NK-92 treated with Interleukin-12 subunit alpha and Interleukin-12 subunit beta, amount 100 ng/mL, for 24 hours (cell line): Measurements from ENCODE around the gene HDLBP.

Experiments used
- DNase-seq: peaks from one replicate; lab custom pipeline; 2025; lab: John Stamatoyannopoulos, UW

Gene HDLBP

DNA sequence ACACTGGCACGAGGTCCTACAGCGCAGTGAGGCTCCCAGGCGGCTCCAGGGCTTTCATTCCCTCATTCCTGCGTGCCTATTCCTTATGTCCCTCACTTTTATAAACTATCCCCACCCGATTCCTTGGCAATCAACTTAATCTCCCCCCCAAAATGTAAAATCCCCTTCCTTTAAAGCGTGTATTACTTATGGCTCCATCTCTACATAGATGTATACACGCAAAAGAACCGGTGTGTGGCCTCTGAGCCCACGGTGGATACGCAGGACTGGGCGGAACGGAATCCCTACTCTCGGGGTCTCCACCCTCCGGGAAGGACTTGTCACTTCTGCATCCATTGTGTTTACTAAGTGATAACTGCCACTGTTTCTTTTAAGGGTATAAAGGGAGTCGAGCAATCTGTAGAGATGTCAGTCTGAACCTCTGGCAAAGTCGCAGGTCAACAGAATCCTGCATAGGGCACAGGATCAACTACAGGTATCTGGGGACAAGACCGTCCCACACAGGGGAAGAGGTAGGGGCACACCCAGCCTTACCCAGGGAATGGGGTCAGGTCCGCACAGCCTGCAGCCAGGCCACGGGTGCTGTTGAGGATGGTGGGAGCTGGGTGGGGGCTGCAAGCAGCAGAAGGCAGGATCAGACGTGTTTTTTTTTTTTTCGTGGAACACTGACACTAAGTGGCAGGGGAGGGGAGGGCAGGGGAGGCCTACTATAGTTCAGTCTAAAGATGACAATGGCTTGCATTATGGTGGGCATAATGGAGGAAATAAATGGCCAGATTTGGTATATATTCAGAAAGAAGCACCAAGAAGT, 42.1 kb downstream of the HDLBP start:
- DNase-seq = no peak

GRCh38 chr2:241272303-241273209, 42.9 kb downstream of the HDLBP start:
- DNase-seq = no peak

GRCh38 chr2:241271706-241272302, 43.7 kb downstream of the HDLBP start:
- no peak for DNase-seq

DNA sequence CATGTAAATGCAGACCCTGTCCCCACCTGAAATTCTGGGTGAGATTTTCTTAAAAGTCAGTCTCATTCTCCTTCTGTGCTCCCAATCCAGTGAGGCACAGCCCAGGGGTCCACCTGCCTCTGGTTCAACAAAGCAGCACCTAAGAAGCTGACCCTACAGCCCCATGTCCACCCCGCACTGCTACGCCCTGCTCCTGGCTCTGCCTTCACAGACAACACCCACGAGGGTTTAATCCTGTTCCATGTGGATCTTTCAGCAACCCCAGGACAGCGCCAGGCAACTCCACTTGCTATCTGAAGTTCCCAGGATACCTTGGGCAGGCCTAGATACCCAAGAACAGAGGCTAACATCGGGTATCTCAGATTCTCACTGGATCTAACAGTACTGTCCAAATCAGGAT, 44.9 kb downstream of the HDLBP start:
- no peak for DNase-seq

DNA sequence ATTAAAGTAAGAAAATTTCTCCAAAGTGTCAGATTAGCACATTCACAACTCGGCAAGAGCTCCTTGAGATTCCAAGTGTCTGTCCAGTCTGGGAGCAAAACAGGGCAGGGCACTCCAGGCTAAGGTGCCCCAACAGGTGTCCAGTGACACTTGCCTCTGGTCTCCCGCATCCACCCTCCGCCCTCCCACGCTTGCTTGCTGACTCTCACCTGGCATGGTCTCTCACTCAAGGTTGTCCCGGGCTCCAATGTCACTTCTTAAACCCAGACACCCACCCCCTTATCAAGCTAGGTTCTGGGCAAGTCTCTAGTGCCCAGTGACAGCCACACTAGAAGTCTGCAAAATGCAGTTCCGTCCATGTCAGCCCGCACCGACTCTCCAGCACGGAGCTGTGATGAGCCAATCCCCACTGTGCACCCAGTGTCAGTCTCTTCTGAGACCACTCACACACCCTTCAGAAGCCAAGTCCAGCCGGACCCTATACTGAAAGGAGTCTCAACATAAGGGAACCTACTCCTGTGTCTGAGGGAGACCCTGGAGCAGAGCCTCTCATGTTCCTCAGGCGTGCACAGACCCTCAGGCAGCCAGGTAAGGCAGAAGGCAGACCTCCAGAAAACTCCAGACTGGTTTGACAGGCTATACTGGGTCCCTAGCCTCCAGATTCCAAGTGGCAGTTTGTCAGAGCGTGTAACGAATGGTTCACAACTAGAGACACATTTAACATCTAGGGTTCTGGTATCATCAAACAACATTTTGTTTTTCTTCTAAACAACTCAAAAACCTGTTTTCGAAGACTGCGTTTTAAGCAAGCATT, 45.6 kb downstream of the HDLBP start:
- DNase-seq = no peak

DNA sequence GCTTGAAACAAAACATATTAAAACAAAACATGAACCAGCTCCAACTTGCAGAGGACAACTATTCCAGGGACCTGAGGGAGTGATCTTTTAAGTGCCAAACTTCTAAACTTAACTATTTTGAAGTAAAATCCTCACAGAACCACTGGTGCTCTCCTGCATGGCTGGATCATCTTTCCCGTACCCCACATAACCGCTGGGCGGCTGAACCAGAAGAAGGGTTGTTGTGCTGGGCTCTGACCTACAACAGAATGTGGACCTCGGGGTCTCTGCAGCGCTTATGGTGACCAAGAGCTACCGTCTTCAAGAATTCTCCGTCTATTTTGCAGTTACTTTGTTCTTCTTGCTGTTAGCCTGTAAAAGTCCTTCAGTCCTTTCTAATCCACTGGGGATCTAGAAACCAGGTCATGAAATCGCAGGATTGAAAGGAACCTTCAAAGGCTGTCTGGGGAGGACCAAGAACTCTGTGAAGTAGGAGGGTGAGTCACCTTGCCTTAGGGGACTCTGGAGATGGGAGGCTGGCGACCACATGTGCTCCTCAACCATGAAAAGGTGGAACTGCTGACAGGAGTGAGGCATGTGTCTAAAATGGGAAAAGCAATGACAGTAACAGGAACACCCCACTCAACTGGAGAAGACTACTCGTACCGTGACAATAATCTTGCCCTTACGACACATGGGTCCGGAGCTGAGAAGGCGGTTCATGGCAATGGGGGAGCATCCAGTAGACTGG, 46.6 kb downstream of the HDLBP start:
- DNase-seq = no peak

DNA sequence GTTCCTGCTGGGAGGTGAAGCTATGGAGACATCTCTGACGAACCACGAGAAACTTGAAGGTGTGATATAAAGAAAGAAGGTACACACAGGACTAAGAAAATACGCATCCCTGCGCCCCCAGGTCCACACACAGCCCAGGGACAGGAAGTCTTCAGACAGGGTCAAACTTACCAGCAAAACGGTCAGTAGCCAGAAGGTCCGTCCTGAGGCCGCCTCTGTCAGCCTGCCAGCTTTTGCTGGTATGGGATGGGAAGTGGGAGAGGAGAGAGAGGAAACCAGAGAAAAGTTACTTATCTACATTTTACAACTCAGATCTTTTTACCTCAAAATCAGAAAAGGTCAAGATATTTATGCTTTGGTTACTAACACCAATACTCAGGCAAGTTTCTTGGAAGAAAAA, 47.2 kb downstream of the HDLBP start:
- no peak for DNase-seq

- no peak for DNase-seq
Observed at GRCh38 chr2:241267249-241268067, 48.0 kb downstream of the HDLBP start.

DNA sequence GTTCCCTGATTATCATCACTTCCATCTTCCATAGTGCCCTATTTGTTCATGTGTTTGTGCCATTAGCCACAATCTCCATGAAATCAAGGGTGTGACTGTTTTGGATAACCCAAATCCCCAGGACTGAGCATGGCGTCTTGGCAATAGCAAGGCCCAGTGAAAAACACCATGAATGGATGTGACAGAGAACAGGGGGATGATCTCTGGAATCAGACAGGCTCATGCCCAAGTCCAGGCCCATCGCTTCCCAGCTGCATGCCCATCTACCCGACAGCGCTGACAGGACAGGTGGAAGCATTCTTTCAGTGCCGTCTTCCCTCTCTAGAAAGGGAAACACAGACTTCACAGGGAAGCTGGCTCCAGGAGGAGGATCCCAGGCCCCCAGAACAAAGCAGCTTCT, 50.0 kb downstream of the HDLBP start:
- DNase-seq = no peak

DNA sequence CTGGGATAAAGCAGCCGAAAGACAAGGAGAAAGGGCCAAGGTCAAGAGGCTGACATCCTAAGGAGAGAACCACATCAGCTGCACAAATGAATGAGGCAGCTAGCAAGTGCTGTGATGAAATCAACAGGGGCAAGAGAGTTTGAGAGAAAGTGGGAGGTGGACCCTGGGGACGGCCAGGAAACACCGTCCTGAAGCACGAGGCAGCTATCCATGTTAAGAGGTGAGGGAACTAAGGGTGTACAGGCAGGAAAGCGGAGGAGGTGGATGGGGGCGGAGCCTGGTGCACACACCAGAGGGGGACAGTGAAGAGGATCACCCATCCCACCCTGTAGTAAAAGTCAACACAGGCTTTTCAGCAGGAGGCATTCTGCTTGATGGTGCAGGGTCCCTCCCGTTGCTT, 52.4 kb downstream of the HDLBP start:
- DNase-seq = no peak

DNA sequence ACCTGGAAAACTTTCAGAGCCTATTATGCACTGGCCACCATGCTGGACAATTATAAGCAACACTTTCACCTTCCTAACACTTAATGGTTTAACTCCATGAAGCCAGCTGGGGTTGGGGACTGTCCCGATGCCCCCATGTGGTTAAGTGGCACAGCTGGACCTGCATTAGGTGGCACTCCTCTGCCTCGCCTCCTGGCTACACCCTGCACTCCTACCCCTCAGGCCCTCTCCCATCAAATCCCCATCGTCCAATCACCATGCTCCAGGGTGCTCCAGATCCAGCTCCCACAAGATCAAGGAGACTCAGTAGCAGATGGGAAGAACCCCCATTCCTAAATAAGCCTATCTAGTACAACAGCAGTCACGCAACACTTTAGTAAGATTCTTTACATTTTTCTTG, 53.8 kb downstream of the HDLBP start:
- no peak for DNase-seq

DNA sequence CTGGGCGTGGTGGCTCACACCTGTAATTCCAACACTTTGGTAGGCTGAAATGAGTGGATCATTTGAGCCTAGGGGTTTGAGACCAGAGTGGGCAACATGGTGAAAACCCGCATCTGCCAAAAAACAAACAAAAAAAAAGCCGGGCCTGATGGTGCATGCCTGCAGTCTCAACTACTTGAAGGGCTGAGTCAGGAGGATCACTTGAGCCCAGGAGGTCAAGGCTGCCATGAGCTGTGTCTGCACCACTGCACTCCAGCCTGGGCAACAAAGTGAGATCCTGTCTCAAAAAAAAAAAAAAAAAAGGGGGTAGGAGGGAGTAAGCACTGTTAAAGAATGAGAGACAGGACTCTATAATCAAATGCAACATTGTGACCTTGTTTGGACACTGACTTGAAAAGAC, 54.6 kb downstream of the HDLBP start:
- no peak for DNase-seq

DNA sequence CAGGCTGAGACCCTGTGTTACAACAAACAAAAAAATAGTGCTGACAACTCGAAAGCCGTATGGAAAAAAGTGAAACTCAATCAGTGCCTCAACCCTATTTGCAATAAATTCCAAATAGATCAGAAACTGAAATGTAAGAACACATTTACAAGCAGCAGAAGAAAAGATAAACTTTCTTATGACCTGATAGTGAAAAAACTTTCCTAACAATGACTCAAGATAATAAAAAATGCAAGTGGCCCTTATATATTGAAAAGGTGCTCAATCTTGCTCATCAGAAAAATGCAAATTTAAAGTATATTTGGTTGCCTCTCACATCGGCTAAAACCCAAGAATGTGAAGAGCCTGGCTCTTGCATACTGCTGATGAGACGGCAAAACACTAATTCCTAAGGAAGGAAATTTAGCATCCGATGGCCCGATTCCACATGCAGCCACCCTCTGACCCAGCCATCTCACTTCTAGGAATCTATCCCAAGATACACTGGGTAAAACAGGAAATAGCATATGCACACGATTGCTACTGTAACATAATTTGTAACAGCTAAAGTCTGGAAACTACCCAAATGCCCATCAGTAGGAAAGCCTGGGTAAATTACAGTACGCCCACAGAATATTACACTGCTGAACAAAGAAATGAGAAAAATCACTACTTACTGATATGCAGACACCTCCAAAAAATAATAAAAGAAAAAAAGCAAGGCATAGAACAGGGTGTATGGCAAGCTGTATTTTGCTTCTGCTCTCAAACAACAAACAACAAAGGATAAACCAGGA, 56.8 kb downstream of the HDLBP start:
- DNase-seq = no peak

DNA sequence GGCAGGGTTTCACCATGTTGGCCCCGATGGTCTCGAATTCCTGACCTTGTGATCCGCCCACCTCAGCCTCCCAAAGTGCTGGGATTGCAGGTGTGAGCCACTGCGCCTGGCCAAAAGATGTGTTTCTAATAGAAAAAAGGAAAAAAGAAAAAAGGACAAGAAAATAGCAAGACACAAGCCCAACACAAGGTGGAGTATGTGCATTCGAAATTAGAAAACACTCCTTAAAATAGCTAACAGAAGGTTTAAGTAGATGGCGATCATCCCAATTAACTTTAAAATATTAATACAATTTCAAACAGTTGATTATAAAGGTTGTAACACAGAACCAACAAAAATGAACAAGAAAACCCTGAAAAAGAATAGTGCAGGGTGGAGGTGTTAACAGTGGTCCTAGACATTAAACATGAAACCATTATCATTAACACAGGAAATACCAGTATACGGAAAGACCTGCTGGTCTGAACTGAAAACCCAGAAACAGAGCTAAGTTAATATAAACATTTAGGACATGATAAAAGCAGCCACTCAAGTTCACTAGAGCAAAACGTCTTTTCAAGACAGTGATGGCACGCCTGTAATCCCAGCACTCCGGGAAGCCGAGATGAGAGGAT, 57.9 kb downstream of the HDLBP start:
- no peak for DNase-seq

GRCh38 chr2:241256168-241256545, 59.3 kb downstream of the HDLBP start:
- no peak for DNase-seq

- DNase-seq = no peak
Observed at GRCh38 chr2:241255542-241256167, 59.8 kb downstream of the HDLBP start.

DNA sequence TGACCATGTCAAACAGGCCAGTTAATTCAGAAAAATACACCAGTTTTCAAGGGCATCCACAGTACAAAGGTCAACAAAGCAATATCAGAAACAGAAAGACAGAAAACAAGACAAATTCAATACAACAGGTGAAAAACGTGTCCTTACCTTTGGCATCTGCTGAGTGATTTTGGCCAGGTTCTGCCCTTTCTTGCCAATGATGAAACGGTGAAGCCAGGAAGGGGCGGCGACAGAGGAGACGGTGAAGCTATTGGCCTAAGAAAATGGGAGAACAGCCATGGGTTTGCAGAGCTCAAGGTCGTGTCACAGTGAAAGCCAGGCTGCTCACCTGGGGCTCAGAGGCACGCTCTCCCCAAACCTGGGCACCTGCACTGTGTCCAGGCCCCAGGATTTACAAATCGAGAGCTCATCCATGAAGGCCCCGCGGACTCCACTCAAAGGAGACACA, 60.5 kb downstream of the HDLBP start:
- DNase-seq = no peak

DNA sequence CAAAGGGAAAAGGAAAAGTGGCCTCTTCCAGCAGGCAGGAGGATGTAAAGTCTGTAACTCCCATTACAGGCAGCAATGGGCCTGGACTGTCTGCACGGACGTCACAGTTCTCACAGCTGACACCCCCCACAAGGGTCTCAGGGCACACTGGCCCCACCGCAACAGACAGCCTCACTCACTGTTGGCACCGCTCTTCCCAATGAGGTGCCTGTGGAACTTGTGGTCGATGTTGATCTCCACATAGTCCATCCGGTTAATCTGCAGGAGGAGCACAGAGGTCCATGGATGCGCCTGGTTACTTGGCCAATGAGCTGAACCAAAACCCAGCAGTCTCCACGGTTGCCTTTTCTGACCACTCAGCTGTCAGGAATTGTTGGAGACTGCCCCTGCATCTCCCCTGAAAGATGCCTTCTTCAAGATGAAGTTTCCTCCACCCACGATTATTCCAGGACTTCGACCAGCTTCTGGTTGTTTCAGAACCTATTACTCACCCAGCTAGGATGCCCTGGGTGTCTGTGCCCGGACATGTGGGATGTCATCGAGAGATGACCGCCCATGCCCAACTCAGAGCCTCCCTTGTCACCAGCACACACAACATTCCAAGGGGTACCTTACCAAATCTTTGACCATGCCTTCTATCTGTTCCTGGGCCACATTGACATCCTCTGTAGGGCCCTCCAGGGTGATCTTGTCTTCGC, 62.5 kb downstream of the HDLBP start:
- DNase-seq = no peak
